Omental fat pad (tissue), 4 donors: ENCODE measurements around the gene CELA2B. TPM values are rescaled to one million over a fixed set of nuclear protein-coding genes. Genes with fewer than 3 reads are reported as not detected.
"Not testable (repeated sequence)": the region's sequence is repeated elsewhere in the genome, so short reads cannot be mapped to it uniquely, and the experiment has no call there.

Source experiments
- ATAC-seq: fragments of 150-250 bp; one replicate; pipeline ENCODE4 v1.9.1; 2016; ENCODE audit warnings: mild to moderate bottlenecking, moderate library complexity; ENCODE audit not compliant: low FRiP score
- DNase-seq: peaks from one replicate; pipeline ENCODE4 v3.0.0-alpha.2; 2019; ENCODE audit warnings: low spot score
- CTCF ChIP-seq, 3 donors: fragments of 450-650 bp; IDR thresholded peaks; one replicate each; pipeline ENCODE4 v1.5.1; 2016 to 2017; ENCODE audit warnings: antibody characterized with exemption in 3 of 3, mild to moderate bottlenecking in 3 of 3, moderate library complexity in 2 of 3
- total RNA-seq, 4 donors: library from RNA; depleted of rRNA; stranded (reverse); fragments of >200 nt; gene quantifications; one replicate each; pipeline ENCODE4 v1.1.0, GENCODE V29; 2016

CELA2B gene
- total RNA-seq, 4 donors from 2014 or later = not detected

- ATAC-seq (no peak), DNase-seq (no peak)
- no peak for TF ChIP-seq CTCF (IDR thresholded peaks at IDR 0.05)
Measured at GRCh38 chr1:15472587-15472986, 3.3 kb upstream of the CELA2B start.

- DNase-seq = no peak
- TF ChIP-seq CTCF (IDR thresholded peaks at IDR 0.05) = no peak
- ATAC-seq = no peak
Measured at GRCh38 chr1:15476927-15477326, 1.0 kb downstream of the CELA2B start.

- ATAC-seq (no peak), DNase-seq (no peak)
- no peak for TF ChIP-seq CTCF (IDR thresholded peaks at IDR 0.05)
Measured at GRCh38 chr1:15477646-15478212, 1.8 kb downstream of the CELA2B start.

GRCh38 chr1:15479654-15480347 lies 3.9 kb downstream of the CELA2B start:
- TF ChIP-seq CTCF (IDR thresholded peaks at IDR 0.05) = no peak

GRCh38 chr1:15482455-15482854 lies 6.6 kb downstream of the CELA2B start:
- ATAC-seq, DNase-seq: not testable (repeated sequence)

More at GRCh38 chr1:15479654-15480347, 3.9 kb downstream of the CELA2B start:
- no peak for ATAC-seq
- DNase-seq = no peak

- not testable (repeated sequence) for ATAC-seq, DNase-seq
Measured at GRCh38 chr1:15482983-15483543, 7.2 kb downstream of the CELA2B start.

GRCh38 chr1:15483971-15484370 lies 8.1 kb downstream of the CELA2B start:
- TF ChIP-seq CTCF (IDR thresholded peaks at IDR 0.05) = no peak
- DNase-seq = no peak
- ATAC-seq = no peak

- DNase-seq, ATAC-seq: not testable (repeated sequence)
Measured at GRCh38 chr1:15484443-15484842, 8.5 kb downstream of the CELA2B start.
